Activated CD4-positive, alpha-beta T cell treated with anti-CD3 and anti-CD28 coated beads, Interleukin-2, amount 10 ng/mL, durations not matched to agents 7 days and 5 days (primary cell): Measurements from ENCODE around the gene MMD2. TPM values are rescaled to one million over a fixed set of nuclear protein-coding genes. Genes with fewer than 3 reads are reported as not detected.
"Not testable (repeated sequence)": the region's sequence is repeated elsewhere in the genome, so short reads cannot be mapped to it uniquely, and the experiment has no call there.

Source experiments
- CTCF ChIA-PET: fragments of 350-600 bp; sonication (Branson Sonifier 250); formaldehyde crosslinking; loops from one replicate; lab custom pipeline; 2021; ENCODE audit warnings: antibody characterized with exemption; lab: Charles Lee
- POLR2A ChIA-PET: fragments of 350-600 bp; sonication (Branson Sonifier 250); formaldehyde crosslinking; loops from one replicate; lab custom pipeline; 2021; ENCODE audit warnings: antibody characterized with exemption; lab: Charles Lee
- DNase-seq: peaks from one replicate; pipeline ENCODE4 v3.0.0-alpha.2; 2020
- H3K27ac Mint-ChIP-seq: one replicate; pipeline ENCODE4 v1.8.0; 2021; ENCODE audit warnings: mild to moderate bottlenecking, moderate library complexity, mixed read lengths
- H3K27me3 Mint-ChIP-seq: one replicate; pipeline ENCODE4 v1.8.0; 2021; ENCODE audit warnings: mixed read lengths
- H3K36me3 Mint-ChIP-seq: one replicate; pipeline ENCODE4 v1.8.0; 2021; ENCODE audit warnings: low read depth, mixed read lengths
- H3K4me1 Mint-ChIP-seq: one replicate; pipeline ENCODE4 v1.8.0; 2021; ENCODE audit warnings: mixed read lengths
- H3K4me3 Mint-ChIP-seq: one replicate; pipeline ENCODE4 v1.8.0; 2021; ENCODE audit warnings: mild to moderate bottlenecking, moderate library complexity, mixed read lengths
- H3K9me3 Mint-ChIP-seq: one replicate; pipeline ENCODE4 v1.8.0; 2021; ENCODE audit warnings: mixed read lengths
- total RNA-seq, 2 experiments: library from RNA; stranded (reverse); gene quantifications; one replicate each; pipeline ENCODE4 v1.2.3, GENCODE V29; 2021

Gene MMD2
- total RNA-seq, 2 experiments from 2014 or later: not detected

DNA sequence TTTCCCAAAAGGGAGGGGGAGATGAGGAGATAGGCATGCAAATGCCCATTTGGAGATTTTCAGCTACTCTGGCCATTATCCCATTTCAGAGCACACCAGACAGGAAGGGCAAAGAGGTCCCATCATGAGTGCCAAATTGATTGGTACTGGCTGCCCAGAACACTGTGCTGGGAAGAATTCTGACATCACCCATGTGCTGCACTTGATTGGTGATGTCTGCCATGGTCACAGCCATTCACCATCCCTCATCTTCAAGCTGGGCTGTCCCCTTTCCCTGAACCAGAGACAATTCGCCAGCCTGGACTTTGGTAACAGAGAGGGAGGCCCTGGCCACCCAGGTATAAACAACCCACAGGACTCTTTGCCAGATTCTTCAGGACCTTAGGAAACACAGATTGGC is 52.3 kb downstream of the MMD2 start:
- Mint-ChIP-seq H3K27me3 (no peaks in the 10 kb centered on the region), H3K9me3 (no peaks in the 10 kb centered on the region), H3K36me3 (no peaks in the 10 kb centered on the region), H3K4me1 (no peaks in the 10 kb centered on the region), H3K27ac (no peak overlapping the region), H3K4me3 (no peak overlapping the region)
- POLR2A ChIA-PET: no interaction called here
- no peak for DNase-seq
- CTCF ChIA-PET: no interaction called here

DNA sequence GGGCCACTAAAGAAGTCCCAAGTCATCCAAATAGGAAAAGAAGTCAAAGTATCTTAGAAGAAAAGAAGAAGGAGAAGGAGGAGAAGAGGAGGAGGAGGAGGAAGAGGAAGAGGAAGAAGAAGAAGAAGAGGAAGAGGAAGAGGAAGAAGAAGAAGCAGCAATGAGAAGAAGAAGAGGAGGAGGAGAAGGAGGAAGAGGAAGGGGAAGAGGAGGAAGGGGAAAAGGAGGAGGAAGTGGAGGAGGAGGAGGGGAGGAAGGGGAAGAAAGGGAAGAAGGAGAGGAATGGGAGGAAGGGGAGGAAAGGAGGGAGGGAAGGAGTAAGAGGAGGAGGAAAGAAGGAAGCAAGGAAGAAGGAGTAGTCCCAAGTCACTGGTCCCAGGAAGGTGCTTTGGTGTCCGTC is 53.8 kb downstream of the MMD2 start:
- ChIA-PET POLR2A (no interaction called here), CTCF (no interaction called here)
- no peak overlapping the region for H3K27ac Mint-ChIP-seq
- DNase-seq: no peak
- H3K4me1 Mint-ChIP-seq: no peaks in the 10 kb centered on the region
- no peaks in the 10 kb centered on the region for H3K27me3 Mint-ChIP-seq
- no peaks in the 10 kb centered on the region for H3K36me3 Mint-ChIP-seq
- H3K9me3 Mint-ChIP-seq: no peaks in the 10 kb centered on the region
- no peak overlapping the region for H3K4me3 Mint-ChIP-seq

DNA sequence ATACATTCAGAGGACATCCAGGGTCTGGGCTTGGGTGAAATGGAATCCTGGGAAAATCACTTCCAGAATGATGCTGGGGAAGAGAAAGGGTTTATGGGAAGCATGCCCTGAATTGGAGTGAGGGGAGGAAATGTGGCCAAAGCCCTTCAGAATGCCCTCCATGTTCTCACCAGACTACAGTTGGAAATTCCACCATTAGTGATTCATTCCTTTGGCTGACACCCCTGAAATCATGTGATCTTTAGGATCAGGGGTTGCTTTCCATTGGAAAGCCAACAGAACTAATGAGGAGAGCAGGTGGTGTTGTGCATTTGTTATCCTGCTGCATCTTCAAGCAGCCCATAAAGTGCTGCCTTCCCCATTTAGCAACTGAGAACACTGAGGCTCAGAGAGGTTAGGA is 54.6 kb downstream of the MMD2 start:
- POLR2A ChIA-PET: no interaction called here
- H3K4me3 Mint-ChIP-seq: no peak overlapping the region
- DNase-seq: no peak

DNA sequence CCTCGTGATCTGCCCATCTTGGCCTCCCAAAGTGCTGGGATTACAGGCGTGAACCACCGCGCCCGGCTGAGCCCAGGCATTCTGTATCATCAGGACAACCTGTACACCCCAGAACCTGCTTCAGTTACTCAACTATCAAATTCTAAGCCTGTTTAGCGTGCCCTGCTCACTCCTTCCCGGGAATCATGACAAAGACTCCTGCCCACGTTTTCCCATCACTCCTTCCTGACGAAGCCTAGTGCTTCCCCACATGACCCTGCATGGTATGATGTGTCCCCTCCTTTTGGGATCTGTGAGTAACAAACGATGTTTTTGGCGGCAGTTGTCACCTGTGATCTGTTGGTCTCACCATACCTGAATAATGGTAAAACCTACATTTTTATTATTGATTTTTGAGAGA is 63.2 kb downstream of the MMD2 start:
- ChIA-PET POLR2A (no interaction called here), CTCF (interaction anchor here (1.0 kb wide), 1 partner anchor 12 kb away, joined by 4 read pairs; the partner anchor contains the start of gene RADIL)
- Mint-ChIP-seq H3K27me3 (no peaks in the 10 kb centered on the region), H3K36me3 (no peaks in the 10 kb centered on the region), H3K4me1 (no peaks in the 10 kb centered on the region), H3K9me3 (peaks cover 4% of the 10 kb centered on the region), H3K27ac (no peak overlapping the region), H3K4me3 (no peak overlapping the region)
- no peak for DNase-seq

More for the DNA sequence above, 54.6 kb downstream of the MMD2 start:
- H3K4me1 Mint-ChIP-seq: no peaks in the 10 kb centered on the region
- CTCF ChIA-PET: no interaction called here
- no peak overlapping the region for H3K27ac Mint-ChIP-seq
- H3K9me3 Mint-ChIP-seq: no peaks in the 10 kb centered on the region
- no peaks in the 10 kb centered on the region for H3K36me3 Mint-ChIP-seq
- no peaks in the 10 kb centered on the region for H3K27me3 Mint-ChIP-seq

DNA sequence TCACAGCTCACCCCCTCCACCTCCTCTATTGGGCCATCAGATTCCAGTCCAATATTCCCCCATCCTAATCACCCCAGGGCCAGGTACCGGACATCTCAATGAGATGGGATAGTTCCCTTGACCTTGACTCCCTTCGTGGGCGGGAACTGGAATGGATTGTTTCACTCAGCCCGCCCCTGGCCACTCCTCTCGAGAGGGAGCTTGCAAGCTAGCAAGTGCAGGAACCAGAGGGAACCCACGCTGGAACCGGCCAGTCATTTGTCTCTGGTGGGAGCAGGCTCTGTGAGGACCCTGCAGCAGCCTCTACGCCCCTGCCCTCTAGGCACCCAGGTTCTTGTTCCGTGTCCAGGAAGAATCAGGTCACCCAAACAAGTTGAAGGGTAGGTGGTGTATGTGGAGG is 64.5 kb downstream of the MMD2 start:
- Mint-ChIP-seq H3K4me1 (no peaks in the 10 kb centered on the region), H3K4me3 (no peak overlapping the region), H3K36me3 (no peaks in the 10 kb centered on the region), H3K27ac (no peak overlapping the region), H3K27me3 (no peaks in the 10 kb centered on the region), H3K9me3 (peaks cover 4% of the 10 kb centered on the region)
- ChIA-PET CTCF (no interaction called here), POLR2A (no interaction called here)
- DNase-seq: no peak

DNA sequence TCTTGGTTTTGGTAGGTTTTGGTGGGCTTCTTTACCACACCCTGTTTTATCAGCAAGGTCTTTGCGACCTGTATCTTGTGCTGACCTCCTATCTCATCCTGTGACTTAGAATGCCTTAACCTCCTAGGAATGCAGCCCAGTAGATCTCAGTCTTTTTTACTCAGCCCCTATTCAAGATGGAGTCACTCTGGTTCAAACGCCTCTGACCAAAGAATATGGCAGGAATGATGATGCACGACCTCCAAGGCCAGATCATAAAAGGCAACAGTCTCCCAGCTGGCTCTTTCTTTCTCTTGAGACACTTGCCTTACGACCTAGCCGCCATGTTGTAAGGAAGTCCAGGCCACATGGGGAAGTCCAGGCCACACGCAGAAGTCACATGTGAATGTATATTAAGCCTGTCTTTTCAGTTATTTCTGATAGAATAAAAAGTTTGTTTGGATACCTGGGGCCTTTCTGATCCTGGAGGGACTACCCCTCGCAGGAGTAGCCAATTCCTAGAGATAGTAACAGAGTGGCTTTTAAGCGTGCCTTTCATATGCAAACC is 65.0 kb downstream of the MMD2 start:
- ChIA-PET CTCF (no interaction called here), POLR2A (no interaction called here)
- no peak for DNase-seq

DNA sequence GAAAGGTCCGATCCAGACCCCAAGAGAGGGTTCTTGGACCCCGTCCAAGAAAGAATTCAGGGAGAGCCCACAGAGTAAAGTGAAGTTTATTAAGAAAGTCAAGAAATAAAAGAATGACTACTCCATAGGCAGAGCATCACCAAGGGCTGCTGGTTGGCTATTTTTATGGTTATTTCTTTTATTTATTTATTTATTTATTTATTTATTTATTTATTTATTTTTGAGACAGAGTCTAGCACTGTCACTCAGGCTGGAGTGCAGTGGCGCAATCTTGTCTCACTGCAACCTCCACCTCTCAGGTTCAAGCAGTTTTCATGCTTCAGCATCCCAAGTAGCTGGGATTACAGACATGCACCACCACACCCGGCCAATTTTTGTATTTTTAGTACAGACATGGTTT is 65.8 kb downstream of the MMD2 start:
- H3K9me3 Mint-ChIP-seq, POLR2A ChIA-PET, H3K36me3 Mint-ChIP-seq, H3K27ac Mint-ChIP-seq, DNase-seq, H3K4me3 Mint-ChIP-seq, H3K4me1 Mint-ChIP-seq, H3K27me3 Mint-ChIP-seq: not testable (repeated sequence)
- CTCF ChIA-PET: interaction anchor here (1.5 kb wide), 1 partner anchor 9 kb away, joined by 5 read pairs; no protein-coding TSS in a partner anchor

More for the DNA sequence above, 65.0 kb downstream of the MMD2 start:
- Mint-ChIP-seq H3K4me3 (no peak overlapping the region), H3K36me3 (no peaks in the 10 kb centered on the region), H3K27ac (no peak overlapping the region), H3K27me3 (no peaks in the 10 kb centered on the region), H3K9me3 (peaks cover 4% of the 10 kb centered on the region), H3K4me1 (no peaks in the 10 kb centered on the region)

DNA sequence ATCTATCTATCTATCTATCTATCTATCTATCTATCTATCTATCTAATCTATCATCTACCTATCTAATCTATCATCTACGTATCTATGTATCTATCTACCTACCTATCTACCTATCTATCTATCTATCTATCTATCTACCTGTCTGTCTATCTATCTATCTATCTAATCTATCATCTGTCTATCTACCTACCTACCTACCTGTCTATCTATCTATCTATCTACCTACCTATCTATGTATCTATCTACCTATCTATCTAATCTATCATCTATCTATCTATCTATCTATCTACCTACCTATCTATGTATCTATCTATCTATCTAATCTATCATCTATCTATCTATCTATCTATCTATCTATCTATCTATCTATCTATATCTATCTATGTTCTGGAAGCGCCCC is 67.5 kb downstream of the MMD2 start:
- H3K4me3 Mint-ChIP-seq, POLR2A ChIA-PET, H3K27ac Mint-ChIP-seq, H3K36me3 Mint-ChIP-seq, H3K9me3 Mint-ChIP-seq, H3K4me1 Mint-ChIP-seq, H3K27me3 Mint-ChIP-seq, DNase-seq: not testable (repeated sequence)
- CTCF ChIA-PET: interaction anchor here (1.5 kb wide), 1 partner anchor 7 kb away, joined by 5 read pairs; no protein-coding TSS in a partner anchor

DNA sequence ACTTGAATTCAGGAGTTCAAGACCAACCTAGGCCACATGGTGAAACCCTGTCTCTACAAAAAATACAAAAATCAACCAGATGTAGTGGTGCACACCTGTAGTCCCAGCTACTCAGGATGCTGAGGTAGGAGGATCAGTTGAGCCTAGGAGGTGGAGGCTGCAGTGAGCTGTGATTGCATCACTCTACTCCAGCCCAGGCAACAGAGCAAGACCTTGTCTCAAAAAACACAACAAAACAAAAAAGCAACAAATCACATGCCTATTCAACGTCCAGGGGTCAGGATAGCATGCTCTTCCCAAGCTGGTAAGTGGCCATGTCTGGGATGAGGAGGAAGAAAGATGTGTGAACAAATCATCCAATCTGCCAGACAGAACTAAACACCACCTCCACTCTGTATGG is 69.3 kb downstream of the MMD2 start:
- CTCF ChIA-PET: no interaction called here
- no peaks in the 10 kb centered on the region for H3K27me3 Mint-ChIP-seq
- no peak for DNase-seq
- POLR2A ChIA-PET: no interaction called here
- peaks cover 4% of the 10 kb centered on the region for H3K9me3 Mint-ChIP-seq
- no peaks in the 10 kb centered on the region for H3K36me3 Mint-ChIP-seq
- H3K4me3 Mint-ChIP-seq: no peak overlapping the region
- no peak overlapping the region for H3K27ac Mint-ChIP-seq
- H3K4me1 Mint-ChIP-seq: no peaks in the 10 kb centered on the region

DNA sequence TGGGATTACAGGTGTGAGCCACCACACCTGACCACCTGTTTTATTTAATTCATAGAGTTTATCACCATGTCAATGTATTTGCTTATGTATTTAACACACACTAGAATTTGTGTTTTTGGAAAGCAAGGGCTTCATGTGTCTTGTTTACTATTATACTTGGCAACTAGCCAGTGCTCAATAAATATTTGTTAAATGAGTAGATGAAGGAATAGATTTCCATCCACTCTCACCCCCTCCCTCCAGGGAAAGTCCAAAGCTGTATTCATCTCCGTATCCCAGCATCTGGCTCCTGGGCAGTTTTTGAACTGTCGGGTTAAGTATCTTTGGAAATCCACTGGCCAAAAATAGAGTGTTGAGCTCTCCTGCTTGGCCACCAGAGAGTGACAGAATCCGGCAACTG is 70.8 kb downstream of the MMD2 start:
- H3K36me3 Mint-ChIP-seq: no peaks in the 10 kb centered on the region
- POLR2A ChIA-PET: interaction anchor here (0.7 kb wide), 1 partner anchor 37 kb away, joined by 3 read pairs; no protein-coding TSS in a partner anchor
- CTCF ChIA-PET: interaction anchor here (1.2 kb wide), 1 partner anchor 96 kb away, joined by 3 read pairs; no protein-coding TSS in a partner anchor
- H3K27ac Mint-ChIP-seq: no peak overlapping the region
- H3K9me3 Mint-ChIP-seq: no peaks in the 10 kb centered on the region
- H3K4me1 Mint-ChIP-seq: peaks cover 1% of the 10 kb centered on the region
- DNase-seq: no peak
- no peak overlapping the region for H3K4me3 Mint-ChIP-seq
- peaks cover 8% of the 10 kb centered on the region for H3K27me3 Mint-ChIP-seq

DNA sequence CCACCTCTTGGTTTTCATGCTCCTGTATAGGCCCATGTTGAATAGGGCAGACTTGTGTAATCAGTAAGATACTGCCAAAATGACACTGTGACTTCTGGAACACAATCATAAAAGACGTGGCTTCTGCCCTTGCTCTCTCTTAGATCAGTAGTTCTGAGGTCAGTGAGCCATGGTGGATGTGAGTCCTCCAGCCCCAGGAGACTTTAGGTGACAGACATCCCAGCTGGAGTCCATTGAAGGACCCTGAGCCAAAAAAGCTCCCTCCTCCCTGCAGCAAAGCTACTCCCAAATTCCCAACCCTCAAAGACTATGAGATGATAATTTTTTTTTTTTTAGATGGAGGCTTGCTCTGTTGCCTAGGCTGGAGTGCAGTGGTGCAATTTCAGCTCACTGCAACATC is 72.3 kb downstream of the MMD2 start:
- Mint-ChIP-seq H3K36me3 (no peaks in the 10 kb centered on the region), H3K4me1 (peaks cover 12% of the 10 kb centered on the region), H3K4me3 (no peak overlapping the region), H3K27me3 (peaks cover 20% of the 10 kb centered on the region), H3K9me3 (no peaks in the 10 kb centered on the region), H3K27ac (no peak overlapping the region)
- CTCF ChIA-PET: interaction anchor here (0.6 kb wide), 1 partner anchor 1495 kb away, joined by 3 read pairs; no protein-coding TSS in a partner anchor
- DNase-seq: no peak
- POLR2A ChIA-PET: interaction anchor here (0.6 kb wide), 1 partner anchor 52 kb away, joined by 3 read pairs; no protein-coding TSS in a partner anchor

DNA sequence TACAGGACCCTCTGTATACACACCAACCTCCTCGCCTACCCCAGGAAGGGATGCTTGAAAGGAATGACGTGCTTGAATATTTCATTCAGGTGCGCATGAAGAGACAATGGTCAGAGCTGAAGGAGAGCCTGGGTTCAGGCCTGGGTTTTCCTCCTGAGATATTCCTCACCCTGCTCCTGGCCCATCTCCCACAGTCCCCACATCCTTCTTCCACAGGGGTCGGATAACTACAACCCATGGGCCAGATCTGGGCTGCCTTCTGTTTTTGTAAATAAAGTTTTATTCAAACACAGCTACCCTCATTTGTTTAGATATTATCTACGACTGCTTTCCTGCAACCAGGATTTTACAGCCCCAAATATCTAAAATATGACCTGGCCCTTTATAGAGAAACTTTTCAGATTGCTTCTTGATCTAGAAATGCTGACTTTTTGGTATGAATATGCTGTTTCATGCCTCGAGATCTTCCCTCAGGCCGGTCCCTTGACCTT is 73.6 kb downstream of the MMD2 start:
- Mint-ChIP-seq H3K36me3 (no peaks in the 10 kb centered on the region), H3K4me3 (no peak overlapping the region), H3K27ac (no peak overlapping the region), H3K9me3 (no peaks in the 10 kb centered on the region), H3K4me1 (peaks cover 12% of the 10 kb centered on the region), H3K27me3 (peaks cover 24% of the 10 kb centered on the region)
- CTCF ChIA-PET: interaction anchor here (0.6 kb wide), 1 partner anchor 107 kb away, joined by 3 read pairs; no protein-coding TSS in a partner anchor
- POLR2A ChIA-PET: no interaction called here
- no peak for DNase-seq

DNA sequence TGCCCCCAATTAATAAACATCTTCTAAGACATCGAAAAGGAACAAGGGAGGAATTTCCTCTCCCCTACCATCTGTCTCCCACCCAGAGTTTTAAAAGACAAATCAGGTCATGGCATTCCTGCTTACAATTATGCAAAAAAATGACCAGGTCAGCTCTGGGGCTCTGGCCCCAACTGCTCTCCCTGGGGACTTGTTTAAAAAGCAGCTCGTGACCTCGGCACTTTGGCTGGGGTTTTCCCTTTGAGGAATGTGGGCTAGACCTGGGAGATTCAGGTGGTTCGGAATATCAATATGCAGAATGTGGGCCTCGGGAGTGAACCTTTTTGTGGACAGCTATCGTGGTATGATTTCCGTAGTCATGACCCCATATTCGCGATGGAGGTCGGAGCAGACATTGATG is 74.8 kb downstream of the MMD2 start:
- no peak for DNase-seq
- Mint-ChIP-seq H3K4me1 (peaks cover 12% of the 10 kb centered on the region), H3K27ac (no peak overlapping the region), H3K36me3 (no peaks in the 10 kb centered on the region), H3K4me3 (no peak overlapping the region), H3K9me3 (no peaks in the 10 kb centered on the region), H3K27me3 (peaks cover 25% of the 10 kb centered on the region)
- CTCF ChIA-PET: interaction anchor here (0.5 to 1.5 kb wide), 7 partner anchors 8 to 488 kb away, joined by 3 to 8 read pairs (median 5); no protein-coding TSS in a partner anchor
- POLR2A ChIA-PET: no interaction called here
